GM21737 (cell line): Measurements from ENCODE around the gene MRPL55.

Source experiments
- ATAC-seq: cut with Tn5 transposase; IDR thresholded peaks from one replicate; pipeline ENCODE4 v1.9.1; 2021; ENCODE audit warnings: mild to moderate bottlenecking, moderate library complexity; ENCODE audit not compliant: unreplicated experiment

The MRPL55 gene

GRCh38 chr1:228059634-228060457 lies 49.3 kb downstream of the MRPL55 start:
- ATAC-seq = no peak

GRCh38 chr1:228058949-228059633 lies 50.0 kb downstream of the MRPL55 start:
- no peak for ATAC-seq

- no peak for ATAC-seq
Observed at GRCh38 chr1:228058172-228058948, 50.7 kb downstream of the MRPL55 start.
